K562 (cell line): ENCODE measurements around the gene TRMT1. TPM values are rescaled to one million over a fixed set of nuclear protein-coding genes. Genes with fewer than 3 reads are reported as not detected.

Source experiments
- ADNP ChIP-seq: fragments of 200-800 bp; sonication (Bioruptor generic); IDR thresholded peaks from 2 replicates; pipeline ENCODE4 v1.6.1; 2016; ENCODE audit warnings: missing genetic modification characterization, missing compliant biosample characterization
- C11orf30 ChIP-seq: fragments of 450-650 bp; IDR thresholded peaks from 2 replicates; pipeline ENCODE4 v1.6.1; 2016; ENCODE audit warnings: low read depth, mild to moderate bottlenecking
- CTBP1 ChIP-seq: fragments of 450-650 bp; IDR thresholded peaks from 2 replicates; pipeline ENCODE4 v1.6.1; 2016; ENCODE audit warnings: borderline replicate concordance
- E2F4 ChIP-seq: sonication (generic); formaldehyde crosslinking; IDR thresholded peaks from 2 replicates; pipeline ENCODE4 v1.8.0; 2022; ENCODE audit warnings: mild to moderate bottlenecking, low read depth, missing genetic modification reagents
- FOS ChIP-seq: IDR thresholded peaks from 3 replicates; pipeline ENCODE4 v1.6.1; 2011; ENCODE audit not compliant: insufficient read length; ENCODE audit errors: extremely low read depth
- FOXK2 ChIP-seq, 2 experiments: fragments of 450-650 bp; IDR thresholded peaks in 1 of 2; conservative IDR thresholded peaks in 1 of 2; 2 replicates each; pipeline ENCODE4 v1.6.1; 2016; ENCODE audit warnings: low read depth in 2 of 2, mild to moderate bottlenecking in 1 of 2
- GTF3C2 ChIP-seq: IDR thresholded peaks from 3 replicates; pipeline ENCODE4 v1.6.1; 2011; ENCODE audit warnings: borderline replicate concordance, mild to moderate bottlenecking, moderate library complexity; ENCODE audit not compliant: insufficient read length; ENCODE audit errors: extremely low read depth
- HDAC1 ChIP-seq, 2 experiments: fragments of 450-650 bp; IDR thresholded peaks; 2 replicates each; pipeline ENCODE4 v1.6.1; 2016 to 2017; ENCODE audit warnings: inconsistent platforms in 1 of 2, mild to moderate bottlenecking in 1 of 2, moderate library complexity in 1 of 2
- HMGN3 ChIP-seq: IDR thresholded peaks from 2 replicates; pipeline ENCODE4 v1.6.1; 2011; ENCODE audit warnings: borderline replicate concordance, low read depth, mild to moderate bottlenecking, mixed read lengths, low read length; ENCODE audit not compliant: insufficient read length; ENCODE audit errors: extremely low read depth
- HNRNPH1 ChIP-seq: fragments of 200-400 bp; formaldehyde crosslinking; optimal IDR thresholded peaks from 2 replicates; pipeline ENCODE3; 2017; ENCODE audit warnings: low read depth, mild to moderate bottlenecking, low read length, moderate library complexity
- HSF4 ChIP-seq: fragments of 250-450 bp; sonication (Bioruptor Pico); IDR thresholded peaks from 2 replicates; pipeline ENCODE4 v2.1.2; 2022; ENCODE audit warnings: mild to moderate bottlenecking, moderate library complexity, borderline replicate concordance
- KDM5B ChIP-seq: fragments of 200-600 bp; sonication (generic); IDR thresholded peaks from 2 replicates; pipeline ENCODE4 v1.6.1; 2012; ENCODE audit warnings: low read depth, mild to moderate bottlenecking, moderate library complexity, low read length, control low read depth, inconsistent platforms; ENCODE audit not compliant: insufficient replicate concordance
- PCBP2 ChIP-seq: fragments of 200-400 bp; formaldehyde crosslinking; IDR thresholded peaks from 2 replicates; pipeline ENCODE4 v1.6.1; 2018; ENCODE audit warnings: low read length, low read depth, mild to moderate bottlenecking, moderate library complexity; ENCODE audit not compliant: poor library complexity, severe bottlenecking
- POLR2AphosphoS2 ChIP-seq: IDR thresholded peaks from 2 replicates; pipeline ENCODE4 v1.6.1; 2012; ENCODE audit warnings: low read length, improper control_type of control experiment
- POLR2H ChIP-seq: IDR thresholded peaks from 2 replicates; pipeline ENCODE4 v1.6.1; 2016; ENCODE audit warnings: missing genetic modification characterization, low read depth, mild to moderate bottlenecking, control low read depth, missing compliant biosample characterization, moderate library complexity
- PPARD ChIP-seq: fragments of 250-450 bp; sonication (Bioruptor Pico); IDR thresholded peaks from 2 replicates; pipeline ENCODE4 v1.8.0; 2022; ENCODE audit warnings: inconsistent platforms, mild to moderate bottlenecking, moderate library complexity
- PTBP1 ChIP-seq: fragments of 200-400 bp; formaldehyde crosslinking; IDR thresholded peaks from 2 replicates; pipeline ENCODE4 v1.6.1; 2017; ENCODE audit warnings: low read depth, low read length
- RNF2 ChIP-seq: sonication (generic); IDR thresholded peaks from 2 replicates; pipeline ENCODE4 v1.6.1; 2016
- SMARCE1 ChIP-seq: fragments of 450-650 bp; IDR thresholded peaks from 2 replicates; pipeline ENCODE4 v1.7.1; 2016; ENCODE audit warnings: mild to moderate bottlenecking
- ZNF175 ChIP-seq: fragments of 200-800 bp; sonication (Bioruptor generic); IDR thresholded peaks from 2 replicates; pipeline ENCODE4 v1.6.1; 2016; ENCODE audit warnings: low read depth, mild to moderate bottlenecking, missing genetic modification characterization, missing compliant biosample characterization
- ZNF699 ChIP-seq: fragments of 250-450 bp; sonication (Bioruptor Pico); IDR thresholded peaks from 2 replicates; pipeline ENCODE4 v1.8.0; 2021; ENCODE audit warnings: mild to moderate bottlenecking, moderate library complexity; ENCODE audit not compliant: insufficient replicate concordance
- polyA plus RNA-seq, 8 experiments: library from polyadenylated mRNA; depleted of rRNA in 4 of 8; stranded (reverse) in 5 of 8; unstranded in 3 of 8; fragments of >200 nt; fragmentation: Nextera tagmentation in 2 of 8; fragmentation: Illumina TruSeq in 1 of 8; extraction: Ambion mirVana in 2 of 8; extraction: Trizol in 1 of 8; gene quantifications; 2 replicates each; pipeline versions ENCODE4 v1.2.1 to v1.2.3, GENCODE V29; 2011 to 2014; ENCODE audit warnings: inconsistent platforms in 1 of 8, missing spikeins in 1 of 8
- total RNA-seq, 7 experiments: library from RNA; depleted of rRNA in 6 of 7; stranded (reverse); fragments of >200 nt in 6 of 7; fragmentation: Illumina TruSeq in 2 of 7; extraction: Trizol in 2 of 7; gene quantifications; 2 replicates each; pipeline versions ENCODE4 v1.2.1 to v1.2.3, GENCODE V29; 2011 to 2021; ENCODE audit warnings: low replicate concordance in 1 of 7
- TF ChIP-seq, protein P1 (sequence below), 2 experiments: fragments of 450-650 bp; IDR thresholded peaks; 2 replicates each; pipeline ENCODE4 v1.6.1; 2016

The TRMT1 gene
- total and polyA plus RNA-seq, 9 of the 15 experiments (the other 6 are each of a cell fraction or from before 2014, with no cell fraction given) = 5.8 to 158 (median 54.3) TPM

GRCh38 chr19:13162724-13163608, 46.4 kb upstream of the TRMT1 start (continued):
- TF ChIP-seq HMGN3 (peak; percentile 97), C11orf30 (no peak), PTBP1 (no peak), FOS (no peak), HSF4 (CRISPR knock-in tag) (no peak), POLR2H (tag) (peak; percentile 76), KDM5B (peak; percentile 91), E2F4 (CRISPR knock-in tag) (0 out of 2 replicates have a peak, but pooled peaks have one; percentile 14), POLR2AphosphoS2 (peak; percentile 25; the same call in 1 of the 2 replicates), ADNP (tag) (no peak), RNF2 (peak; percentile 73), CTBP1 (peak; percentile 26; the same call in 1 of the 2 replicates), HDAC1 (IDR thresholded peaks at IDR 0.05) (0 out of 4 replicates have a peak, but pooled peaks of 1 of the 2 experiments have one; percentile 34), HNRNPH1 (no peak), PPARD (CRISPR knock-in tag) (no peak), SMARCE1 (no peak), ZNF175 (CRISPR knock-in tag) (peak; percentile 65; the same call in 1 of the 2 replicates), FOXK2 (conservative IDR thresholded peaks at IDR 0.05 in 1 of 2, IDR thresholded peaks at IDR 0.05 in 1 of 2; ENCODE audit: low read depth in 2 of 2) (peak in 1 of 2 experiments; percentile 43; a peak in 2 of 4 replicates), ZNF699 (CRISPR knock-in tag) (no peak), GTF3C2 (peak; percentile 52), PCBP2 (no peak)
- TF ChIP-seq, protein P1, sequence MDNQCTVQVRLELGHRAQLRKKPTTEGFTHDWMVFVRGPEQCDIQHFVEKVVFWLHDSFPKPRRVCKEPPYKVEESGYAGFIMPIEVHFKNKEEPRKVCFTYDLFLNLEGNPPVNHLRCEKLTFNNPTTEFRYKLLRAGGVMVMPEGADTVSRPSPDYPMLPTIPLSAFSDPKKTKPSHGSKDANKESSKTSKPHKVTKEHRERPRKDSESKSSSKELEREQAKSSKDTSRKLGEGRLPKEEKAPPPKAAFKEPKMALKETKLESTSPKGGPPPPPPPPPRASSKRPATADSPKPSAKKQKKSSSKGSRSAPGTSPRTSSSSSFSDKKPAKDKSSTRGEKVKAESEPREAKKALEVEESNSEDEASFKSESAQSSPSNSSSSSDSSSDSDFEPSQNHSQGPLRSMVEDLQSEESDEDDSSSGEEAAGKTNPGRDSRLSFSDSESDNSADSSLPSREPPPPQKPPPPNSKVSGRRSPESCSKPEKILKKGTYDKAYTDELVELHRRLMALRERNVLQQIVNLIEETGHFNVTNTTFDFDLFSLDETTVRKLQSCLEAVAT (IDR thresholded peaks at IDR 0.05) = no peak
